Nephron (organoid): Measurements from ENCODE around the gene CD14.

Source experiments
- H3K27ac Mint-ChIP-seq, 3 experiments: 2 replicates each; pipeline ENCODE4 v1.8.0; 2020; ENCODE audit warnings: mixed read lengths in 3 of 3, mild to moderate bottlenecking in 2 of 3, moderate library complexity in 1 of 3
- H3K27me3 Mint-ChIP-seq: 2 replicates; pipeline ENCODE4 v1.8.0; 2021; ENCODE audit warnings: low read depth, mild to moderate bottlenecking, moderate library complexity, mixed read lengths
- H3K36me3 Mint-ChIP-seq: 2 replicates; pipeline ENCODE4 v1.8.0; 2020; ENCODE audit warnings: low read depth, mixed read lengths
- H3K4me1 Mint-ChIP-seq: 2 replicates; pipeline ENCODE4 v1.8.0; 2020; ENCODE audit warnings: mixed read lengths
- H3K4me3 Mint-ChIP-seq, 3 experiments: 2 replicates each; pipeline ENCODE4 v1.8.0; 2020; ENCODE audit warnings: mild to moderate bottlenecking in 3 of 3, mixed read lengths in 3 of 3, moderate library complexity in 2 of 3
- H3K9me3 Mint-ChIP-seq: 2 replicates; pipeline ENCODE4 v1.8.0; 2020; ENCODE audit warnings: mixed read lengths
- CTCF ChIP-seq, 3 experiments: fragments of 200-600 bp; sonication (generic); IDR thresholded peaks; one replicate each; pipeline ENCODE4 v1.5.0; 2021; ENCODE audit warnings: antibody characterized with exemption in 3 of 3; ENCODE audit not compliant: unreplicated experiment in 3 of 3

CD14 gene

GRCh38 chr5:140622301-140622700 is 10.7 kb downstream of the CD14 start:
- TF ChIP-seq CTCF (IDR thresholded peaks at IDR 0.05; ENCODE audit: unreplicated experiment in 3 of 3) = no peak
- no peaks in the 10 kb centered on the region for H3K4me1 Mint-ChIP-seq
- no peak overlapping the region for H3K4me3 Mint-ChIP-seq
- H3K27ac Mint-ChIP-seq = no peak overlapping the region
- no peaks in the 10 kb centered on the region for H3K36me3 Mint-ChIP-seq
- peaks cover 9% of the 10 kb centered on the region for H3K9me3 Mint-ChIP-seq
- H3K27me3 Mint-ChIP-seq = peaks cover 25% of the 10 kb centered on the region

- H3K4me3 Mint-ChIP-seq = no peak overlapping the region
- H3K36me3 Mint-ChIP-seq = no peaks in the 10 kb centered on the region
These were observed 21.9 kb downstream of the CD14 start for GRCh38 chr5:140611020-140611521.

GRCh38 chr5:140609126-140609525 is 23.8 kb downstream of the CD14 start:
- H3K4me3 Mint-ChIP-seq = no peak overlapping the region
- no peak overlapping the region for H3K27ac Mint-ChIP-seq
- H3K4me1 Mint-ChIP-seq = no peaks in the 10 kb centered on the region
- H3K27me3 Mint-ChIP-seq = peaks cover 16% of the 10 kb centered on the region
- no peaks in the 10 kb centered on the region for H3K36me3 Mint-ChIP-seq
- TF ChIP-seq CTCF (IDR thresholded peaks at IDR 0.05; ENCODE audit: unreplicated experiment in 3 of 3) = no peak
- peaks cover 6% of the 10 kb centered on the region for H3K9me3 Mint-ChIP-seq

More at GRCh38 chr5:140611020-140611521, 21.9 kb downstream of the CD14 start:
- H3K4me1 Mint-ChIP-seq = no peaks in the 10 kb centered on the region
- H3K27ac Mint-ChIP-seq = no peak overlapping the region
- H3K27me3 Mint-ChIP-seq = peaks cover 16% of the 10 kb centered on the region
- H3K9me3 Mint-ChIP-seq = peaks cover 6% of the 10 kb centered on the region
- TF ChIP-seq CTCF (IDR thresholded peaks at IDR 0.05; ENCODE audit: unreplicated experiment in 3 of 3) = no peak

GRCh38 chr5:140608722-140609121 is 24.3 kb downstream of the CD14 start:
- Mint-ChIP-seq H3K9me3 (peaks cover 6% of the 10 kb centered on the region), H3K36me3 (no peaks in the 10 kb centered on the region), H3K27me3 (peaks cover 16% of the 10 kb centered on the region), H3K4me1 (no peaks in the 10 kb centered on the region), H3K27ac (no peak overlapping the region), H3K4me3 (no peak overlapping the region)
- TF ChIP-seq CTCF (IDR thresholded peaks at IDR 0.05; ENCODE audit: unreplicated experiment in 3 of 3) = no peak

DNA sequence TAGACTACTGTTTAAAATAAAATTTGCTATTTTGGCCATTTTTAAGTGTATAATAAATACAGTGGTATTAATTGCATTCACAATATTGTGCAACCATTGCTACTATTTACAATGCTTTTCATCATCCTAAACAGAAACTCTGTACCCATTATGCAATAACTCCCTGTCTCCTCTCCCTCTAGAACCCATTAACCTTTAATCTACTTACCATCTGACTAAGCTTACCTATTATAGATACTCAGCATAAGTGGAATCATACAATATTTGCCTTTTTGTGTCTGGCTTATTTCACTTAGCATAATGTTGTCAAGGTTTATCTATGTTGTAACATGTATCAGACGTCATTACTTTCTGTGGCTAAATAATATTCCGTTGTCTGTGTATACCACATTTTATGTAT is 25.9 kb downstream of the CD14 start:
- Mint-ChIP-seq H3K4me1 (no peaks in the 10 kb centered on the region), H3K9me3 (peaks cover 2% of the 10 kb centered on the region), H3K27ac (no peak overlapping the region), H3K4me3 (no peak overlapping the region), H3K36me3 (no peaks in the 10 kb centered on the region), H3K27me3 (peaks cover 13% of the 10 kb centered on the region)
- TF ChIP-seq CTCF (IDR thresholded peaks at IDR 0.05; ENCODE audit: unreplicated experiment in 3 of 3) = no peak

DNA sequence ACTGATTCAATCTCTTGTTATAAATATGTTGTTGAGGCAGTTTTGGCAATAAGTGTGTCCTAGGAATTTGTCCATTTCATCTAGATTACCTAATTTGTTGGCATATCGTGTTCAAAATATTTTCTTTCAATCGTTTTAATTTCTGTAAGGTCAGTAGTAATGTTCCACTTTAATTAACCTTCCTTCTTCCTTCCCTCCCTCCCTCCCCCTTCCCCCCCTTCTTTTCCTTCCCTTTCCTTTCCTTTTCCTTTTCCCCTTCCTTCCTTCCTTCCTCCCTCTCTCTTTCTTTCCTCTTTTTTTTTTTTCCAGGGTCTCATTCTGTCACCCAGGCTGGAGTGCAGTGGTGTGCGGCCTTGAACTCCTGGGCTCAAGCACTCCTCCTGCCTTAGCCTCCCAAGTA is 27.1 kb downstream of the CD14 start:
- no peak for TF ChIP-seq CTCF (IDR thresholded peaks at IDR 0.05; ENCODE audit: unreplicated experiment in 3 of 3)
- Mint-ChIP-seq H3K27me3 (peaks cover 9% of the 10 kb centered on the region), H3K36me3 (no peaks in the 10 kb centered on the region), H3K9me3 (no peaks in the 10 kb centered on the region), H3K4me3 (no peak overlapping the region), H3K4me1 (no peaks in the 10 kb centered on the region), H3K27ac (no peak overlapping the region)
